GM19351 (cell line): ENCODE data around the gene MAP1A.

Experiments used
- ATAC-seq: cut with Tn5 transposase; IDR thresholded peaks from one replicate; pipeline ENCODE4 v1.9.1; 2021; ENCODE audit warnings: mild to moderate bottlenecking, moderate library complexity; ENCODE audit not compliant: unreplicated experiment

Gene MAP1A

DNA sequence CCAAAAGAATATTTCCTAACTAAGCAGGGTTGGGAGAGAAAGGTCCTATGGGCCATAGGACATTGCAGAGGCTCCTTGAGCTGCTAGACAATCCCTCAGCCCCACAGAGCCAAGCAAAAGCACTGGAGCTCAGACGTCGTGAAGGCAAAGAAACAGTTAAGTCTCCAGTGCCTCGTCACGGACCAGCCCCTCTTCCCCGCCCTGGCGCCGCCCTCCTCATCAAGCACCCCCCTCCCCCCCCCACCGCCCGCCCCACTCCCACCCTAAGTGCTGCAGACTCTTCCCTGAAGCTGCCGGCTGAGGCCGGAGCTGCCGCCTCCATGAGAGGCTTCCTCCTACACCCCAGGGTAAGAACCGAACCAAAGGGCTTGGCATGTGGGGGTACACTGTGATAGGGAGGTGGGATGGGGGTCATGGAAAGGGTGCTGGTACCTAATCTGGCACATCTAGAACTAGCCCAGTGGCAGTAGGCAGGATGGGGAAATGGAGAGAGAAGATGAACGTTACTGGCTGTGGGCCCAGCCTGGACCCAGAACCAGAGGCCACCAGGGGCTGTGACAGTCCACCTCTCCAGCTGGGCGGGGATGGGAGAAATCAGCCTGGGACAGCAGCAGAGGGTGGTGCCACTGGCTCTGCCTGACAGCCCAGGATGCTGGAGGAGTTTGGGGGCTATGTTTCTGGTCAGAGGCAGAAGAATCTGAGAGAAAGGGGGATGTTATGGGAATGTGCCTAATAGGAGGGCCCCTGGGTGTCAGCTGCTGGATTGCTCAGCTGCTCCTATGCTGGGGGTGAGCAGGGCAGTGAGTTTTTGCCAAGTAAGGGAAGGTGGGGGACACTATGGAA is at the start of gene MAP1A:
TSS of gene MAP1A (plus strand) at position 255 of the 843 bp plus-strand sequence. CDS start 3,866 bp downstream, outside the sequence.
- ATAC-seq, result no peak

DNA sequence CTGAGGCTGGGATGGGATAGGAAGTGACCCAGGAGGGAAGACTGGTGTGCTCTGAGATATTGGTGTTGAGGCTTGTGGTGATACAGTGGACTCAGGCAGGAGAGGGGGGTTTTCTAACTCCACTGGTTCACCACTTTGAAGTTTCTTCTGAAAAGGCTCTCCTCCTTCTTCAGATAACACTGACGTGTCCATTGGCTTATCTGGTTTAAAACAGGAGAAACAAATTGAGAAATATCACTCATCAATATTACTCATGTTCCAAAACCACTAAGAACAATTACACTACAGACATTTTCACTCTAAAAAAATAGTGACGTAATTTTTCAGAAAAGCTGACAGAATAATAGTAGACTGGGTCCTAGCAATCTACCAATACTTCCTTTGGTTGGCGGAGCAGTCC is 47.5 kb upstream of the MAP1A start:
- no peak for ATAC-seq

GRCh38 chr15:43471975-43472374 is 45.4 kb upstream of the MAP1A start:
- ATAC-seq, result no peak

- no peak for ATAC-seq
These were observed 43.5 kb upstream of the MAP1A start for GRCh38 chr15:43473885-43474284.

GRCh38 chr15:43483297-43484128 is 33.9 kb upstream of the MAP1A start:
- no peak for ATAC-seq

DNA sequence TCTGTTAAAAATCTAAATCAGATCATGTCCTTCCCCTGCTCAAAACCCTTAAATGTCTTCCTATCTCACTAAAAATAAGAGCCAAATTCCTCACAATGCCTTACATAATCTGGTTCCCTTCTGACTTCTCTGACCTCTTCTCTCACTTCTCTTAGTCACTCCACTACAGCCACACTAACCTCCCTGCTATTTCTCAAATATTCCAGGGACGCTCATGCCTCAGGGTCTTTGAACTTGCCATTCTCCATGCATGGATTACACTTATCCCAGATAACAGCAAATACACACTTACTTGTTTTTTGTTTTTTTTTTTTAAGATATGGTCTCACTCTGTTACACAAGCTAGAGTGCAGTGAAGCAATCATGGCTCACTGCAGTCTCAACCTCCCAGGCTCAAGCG is 33.0 kb upstream of the MAP1A start:
- no peak for ATAC-seq

- no peak for ATAC-seq
These were observed 30.0 kb upstream of the MAP1A start for GRCh38 chr15:43487271-43487895.

GRCh38 chr15:43488790-43489189 is 28.6 kb upstream of the MAP1A start:
- no peak for ATAC-seq

DNA sequence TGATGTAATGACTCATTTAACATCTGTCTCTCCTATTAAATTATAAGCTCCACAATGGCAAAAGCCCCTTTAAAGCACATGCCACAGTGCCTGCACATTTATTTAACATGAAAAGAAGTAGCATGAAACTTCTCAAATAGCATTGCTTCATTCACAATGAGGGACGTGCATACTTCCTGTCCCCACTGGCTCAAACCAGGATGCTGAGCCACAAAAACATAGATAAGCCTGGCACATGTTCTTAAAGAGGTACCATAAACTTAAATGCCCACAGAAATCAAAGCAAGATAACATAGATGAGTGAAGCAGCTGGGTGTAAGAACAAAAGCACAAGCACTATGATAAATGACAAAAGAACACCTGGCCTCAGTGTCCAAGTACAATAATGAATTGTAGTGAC is 28.2 kb upstream of the MAP1A start:
- ATAC-seq, result no peak

- no peak for ATAC-seq
These were observed 25.1 kb upstream of the MAP1A start for GRCh38 chr15:43492266-43492665.

GRCh38 chr15:43492673-43493601 is 24.5 kb upstream of the MAP1A start, which contains the start of gene TP53BP1:
Gene TP53BP1, minus strand, starts transcription at chr15:43493156. Its CDS starts 113 bp downstream, at chr15:43493043.
- ATAC-seq, result peak; percentile 100

DNA sequence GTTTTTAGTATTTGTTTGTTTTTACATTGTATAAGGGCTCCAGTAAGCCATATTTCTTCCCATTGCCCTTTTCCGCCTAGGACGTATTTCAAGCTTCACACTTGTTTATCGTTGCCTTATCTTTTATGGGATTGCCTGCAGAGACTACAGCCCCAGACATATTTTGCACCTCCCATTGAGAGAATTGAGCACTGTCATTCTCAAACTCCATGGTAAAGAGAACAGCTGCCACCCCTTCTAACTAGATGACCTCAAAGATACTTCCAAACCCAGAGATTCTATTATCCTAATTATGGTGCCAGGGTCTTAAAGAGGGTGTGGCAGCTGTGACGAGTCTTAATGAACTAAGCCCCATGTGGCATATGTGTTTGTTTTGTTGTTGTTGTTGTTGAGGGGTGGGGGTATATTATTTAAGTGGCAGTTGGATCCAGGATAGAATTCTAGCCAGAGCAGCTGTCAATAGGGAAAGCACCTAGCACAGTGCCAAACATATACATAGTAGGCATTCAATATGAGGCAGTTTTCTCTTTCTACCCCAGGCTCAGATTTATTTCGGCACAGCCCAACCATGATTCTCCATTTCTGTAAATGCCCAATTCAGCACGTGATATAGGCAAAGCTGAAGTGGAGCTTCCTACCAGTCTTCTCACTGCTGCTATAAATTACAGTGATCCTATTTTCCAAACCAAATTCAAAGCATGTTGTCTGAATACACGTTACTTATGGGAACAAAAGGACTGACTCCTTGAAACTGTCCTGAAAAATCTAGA is 23.5 kb upstream of the MAP1A start:
- no peak for ATAC-seq

- ATAC-seq, result no peak
These were observed 18.4 kb upstream of the MAP1A start for GRCh38 chr15:43498990-43499389.

DNA sequence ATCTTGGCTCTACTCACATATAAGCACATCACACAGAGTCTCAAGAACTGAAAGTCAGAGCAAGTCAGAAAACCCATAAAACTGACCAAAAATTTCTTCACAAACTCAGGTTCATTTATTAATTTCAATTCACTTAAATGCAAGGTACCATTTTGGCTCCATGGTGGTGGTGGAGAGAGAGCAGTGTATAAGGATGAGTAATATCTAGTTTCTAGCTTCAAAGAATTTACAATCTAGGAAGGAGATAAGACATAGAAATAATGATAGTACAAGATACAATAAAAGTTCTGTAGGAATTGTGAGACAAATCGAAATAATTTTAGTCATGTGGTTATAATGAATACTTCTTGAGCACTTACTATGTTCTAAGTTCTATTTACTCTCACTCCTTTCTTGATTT is 17.8 kb upstream of the MAP1A start:
- ATAC-seq, result no peak

DNA sequence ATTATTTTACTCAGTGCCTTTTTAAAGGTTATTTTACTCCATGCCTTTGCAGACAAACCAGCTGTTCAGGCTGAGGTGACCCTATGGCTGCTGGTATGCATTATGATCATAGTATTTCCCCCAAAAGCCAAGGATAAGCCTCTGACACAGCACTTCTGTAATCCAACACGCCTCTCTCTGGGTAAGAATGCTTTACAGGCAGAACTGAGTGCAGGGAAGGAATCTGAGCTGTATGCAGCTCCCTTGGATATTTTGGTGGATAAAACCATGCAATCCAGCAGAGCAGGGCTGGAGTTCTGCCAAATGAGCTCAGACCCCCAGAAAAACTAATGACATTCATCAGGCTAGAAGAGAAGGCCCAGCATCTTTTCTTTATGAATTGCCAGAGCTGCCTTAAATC is 11.7 kb upstream of the MAP1A start:
- no peak for ATAC-seq

DNA sequence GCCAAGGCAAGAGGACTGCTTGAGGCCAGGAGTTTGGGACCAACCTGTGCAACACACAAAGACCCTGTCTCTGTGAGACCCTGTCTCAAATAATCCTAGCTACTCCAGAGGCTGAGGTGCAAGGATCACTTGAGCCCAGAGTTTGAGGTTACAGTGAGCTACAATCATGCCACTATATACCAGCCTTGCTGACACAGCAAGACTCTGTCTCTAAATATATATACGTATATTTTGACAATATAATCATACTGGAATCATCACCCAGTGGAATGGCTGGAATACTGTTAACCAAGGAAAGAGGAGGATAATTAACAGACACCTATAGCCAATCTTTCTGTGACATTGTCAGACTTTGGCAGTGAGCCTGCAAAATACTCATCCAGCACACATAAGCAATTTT is 9.0 kb upstream of the MAP1A start:
- ATAC-seq, result no peak

DNA sequence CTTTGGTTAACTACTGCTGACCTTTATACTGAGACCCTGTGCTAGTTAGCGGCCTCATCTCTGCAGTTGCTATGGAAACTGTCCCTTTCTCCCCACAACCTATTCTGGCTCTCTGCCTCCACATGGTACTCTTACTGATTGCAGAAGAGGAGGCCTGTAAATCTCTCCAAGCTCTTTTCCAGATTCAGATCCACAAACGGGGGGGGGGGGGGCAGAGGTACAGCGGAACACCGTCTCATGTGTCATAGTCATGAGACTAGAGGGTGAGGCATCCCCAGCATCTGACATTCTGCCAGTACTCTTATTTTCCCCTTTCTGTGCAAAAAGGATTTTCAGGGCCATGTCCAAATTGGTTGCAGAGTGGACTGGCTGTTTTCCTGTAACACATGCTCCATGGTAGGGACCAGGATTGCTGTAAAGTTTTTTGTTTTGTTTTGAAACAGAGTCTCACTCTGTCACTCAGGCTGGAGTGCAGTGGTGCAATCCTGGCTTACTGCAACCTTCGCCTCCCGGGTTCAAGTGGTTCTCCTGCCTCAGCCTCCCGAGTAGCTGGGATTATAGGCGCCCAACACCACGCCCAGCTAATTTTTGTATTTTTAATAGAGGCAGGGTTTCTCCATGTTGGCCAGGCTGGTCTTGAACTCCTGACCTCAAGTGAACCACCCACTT is 8.3 kb upstream of the MAP1A start:
- ATAC-seq, result no peak

- no peak for ATAC-seq
These were observed 7.7 kb upstream of the MAP1A start for GRCh38 chr15:43509660-43510199.
